ENCODE measurements around the gene CELA1.

DNA sequence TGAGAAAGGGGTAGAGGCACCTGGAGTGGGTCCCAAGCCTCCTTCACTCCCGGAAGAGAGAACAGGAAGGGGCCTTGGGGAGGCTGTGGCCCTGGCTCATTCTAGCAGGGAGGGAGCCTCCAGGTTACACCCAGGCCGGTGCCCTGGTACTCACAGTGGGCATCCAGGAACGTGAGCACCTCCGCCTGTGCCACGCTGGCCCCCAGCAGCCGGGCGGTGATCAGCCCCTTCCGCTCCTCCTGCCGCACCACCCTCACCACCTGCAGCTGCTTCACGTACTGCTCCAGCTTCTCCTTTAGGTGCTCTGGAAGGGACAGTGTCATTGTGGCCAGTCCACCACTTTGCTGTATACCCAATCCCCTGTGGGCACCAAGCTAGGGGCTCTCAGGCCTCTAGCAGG, 18.8 kb upstream of the CELA1 start:
- TF ChIP-seq, protein P1, sequence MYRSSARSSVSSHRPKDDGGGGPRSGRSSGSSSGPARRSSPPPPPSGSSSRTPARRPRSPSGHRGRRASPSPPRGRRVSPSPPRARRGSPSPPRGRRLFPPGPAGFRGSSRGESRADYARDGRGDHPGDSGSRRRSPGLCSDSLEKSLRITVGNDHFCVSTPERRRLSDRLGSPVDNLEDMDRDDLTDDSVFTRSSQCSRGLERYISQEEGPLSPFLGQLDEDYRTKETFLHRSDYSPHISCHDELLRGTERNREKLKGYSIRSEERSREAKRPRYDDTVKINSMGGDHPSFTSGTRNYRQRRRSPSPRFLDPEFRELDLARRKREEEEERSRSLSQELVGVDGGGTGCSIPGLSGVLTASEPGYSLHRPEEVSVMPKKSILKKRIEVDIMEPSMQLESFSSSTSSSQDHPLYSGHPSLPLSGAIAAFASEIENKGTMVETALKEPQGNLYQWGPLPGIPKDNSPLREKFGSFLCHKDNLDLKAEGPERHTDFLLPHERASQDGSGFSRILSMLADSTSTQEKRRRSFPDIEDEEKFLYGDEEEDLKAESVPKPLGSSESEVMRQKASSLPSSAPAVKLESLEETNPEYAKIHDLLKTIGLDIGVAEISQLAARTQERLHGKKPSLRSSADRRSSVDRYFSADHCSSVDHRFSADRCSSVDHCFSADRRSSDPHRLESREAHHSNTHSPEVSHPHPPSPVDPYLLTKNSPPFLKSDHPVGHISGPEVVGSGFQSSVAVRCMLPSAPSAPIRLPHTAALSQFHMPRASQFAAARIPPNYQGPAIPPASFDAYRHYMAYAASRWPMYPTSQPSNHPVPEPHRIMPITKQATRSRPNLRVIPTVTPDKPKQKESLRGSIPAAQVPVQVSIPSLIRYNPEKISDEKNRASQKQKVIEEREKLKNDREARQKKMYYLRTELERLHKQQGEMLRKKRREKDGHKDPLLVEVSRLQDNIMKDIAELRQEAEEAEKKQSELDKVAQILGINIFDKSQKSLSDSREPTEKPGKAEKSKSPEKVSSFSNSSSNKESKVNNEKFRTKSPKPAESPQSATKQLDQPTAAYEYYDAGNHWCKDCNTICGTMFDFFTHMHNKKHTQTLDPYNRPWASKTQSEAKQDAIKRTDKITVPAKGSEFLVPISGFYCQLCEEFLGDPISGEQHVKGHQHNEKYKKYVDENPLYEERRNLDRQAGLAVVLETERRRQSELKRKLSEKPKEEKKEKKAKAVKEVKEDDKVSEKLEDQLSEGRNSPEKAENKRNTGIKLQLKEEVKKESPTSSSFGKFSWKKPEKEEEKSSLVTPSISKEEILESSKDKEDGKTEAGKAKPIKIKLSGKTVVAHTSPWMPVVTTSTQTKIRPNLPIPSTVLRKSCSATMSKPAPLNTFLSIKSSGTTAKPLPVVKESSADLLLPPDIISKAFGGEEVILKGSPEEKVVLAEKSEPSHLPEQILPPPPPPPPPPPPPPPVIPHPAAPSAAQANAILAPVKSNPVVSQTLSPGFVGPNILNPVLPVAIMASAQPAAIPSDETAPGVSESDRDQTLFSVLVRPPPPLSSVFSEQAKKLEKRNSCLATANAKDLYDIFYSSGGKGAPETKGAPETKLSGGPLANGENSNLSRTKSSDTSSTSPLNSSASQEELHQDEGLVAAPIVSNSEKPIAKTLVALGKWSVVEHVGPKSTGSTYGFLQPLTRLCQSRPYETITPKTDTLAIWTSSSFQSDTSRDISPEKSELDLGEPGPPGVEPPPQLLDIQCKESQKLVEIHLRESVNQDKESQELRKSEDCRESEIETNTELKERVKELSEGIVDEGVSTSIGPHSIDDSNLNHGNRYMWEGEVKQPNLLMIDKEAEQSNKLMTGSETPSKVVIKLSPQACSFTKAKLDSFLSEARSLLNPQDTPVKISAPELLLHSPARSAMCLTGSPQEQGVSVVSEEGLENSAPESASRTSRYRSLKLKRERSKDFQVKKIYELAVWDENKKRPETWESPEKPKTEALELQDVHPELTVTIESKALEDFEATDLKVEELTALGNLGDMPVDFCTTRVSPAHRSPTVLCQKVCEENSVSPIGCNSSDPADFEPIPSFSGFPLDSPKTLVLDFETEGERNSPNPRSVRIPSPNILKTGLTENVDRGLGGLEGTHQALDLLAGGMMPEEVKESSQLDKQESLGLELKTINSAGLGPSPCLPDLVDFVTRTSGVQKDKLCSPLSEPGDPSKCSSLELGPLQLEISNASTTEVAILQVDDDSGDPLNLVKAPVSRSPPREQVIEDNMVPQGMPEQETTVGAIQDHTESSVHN (CRISPR knock-in tag; IDR thresholded peaks at IDR 0.05): no peak
- no peak for TF ChIP-seq FOSL1 (CRISPR knock-in tag; IDR thresholded peaks at IDR 0.05; ENCODE audit: borderline replicate concordance)
- TF ChIP-seq, protein P2, sequence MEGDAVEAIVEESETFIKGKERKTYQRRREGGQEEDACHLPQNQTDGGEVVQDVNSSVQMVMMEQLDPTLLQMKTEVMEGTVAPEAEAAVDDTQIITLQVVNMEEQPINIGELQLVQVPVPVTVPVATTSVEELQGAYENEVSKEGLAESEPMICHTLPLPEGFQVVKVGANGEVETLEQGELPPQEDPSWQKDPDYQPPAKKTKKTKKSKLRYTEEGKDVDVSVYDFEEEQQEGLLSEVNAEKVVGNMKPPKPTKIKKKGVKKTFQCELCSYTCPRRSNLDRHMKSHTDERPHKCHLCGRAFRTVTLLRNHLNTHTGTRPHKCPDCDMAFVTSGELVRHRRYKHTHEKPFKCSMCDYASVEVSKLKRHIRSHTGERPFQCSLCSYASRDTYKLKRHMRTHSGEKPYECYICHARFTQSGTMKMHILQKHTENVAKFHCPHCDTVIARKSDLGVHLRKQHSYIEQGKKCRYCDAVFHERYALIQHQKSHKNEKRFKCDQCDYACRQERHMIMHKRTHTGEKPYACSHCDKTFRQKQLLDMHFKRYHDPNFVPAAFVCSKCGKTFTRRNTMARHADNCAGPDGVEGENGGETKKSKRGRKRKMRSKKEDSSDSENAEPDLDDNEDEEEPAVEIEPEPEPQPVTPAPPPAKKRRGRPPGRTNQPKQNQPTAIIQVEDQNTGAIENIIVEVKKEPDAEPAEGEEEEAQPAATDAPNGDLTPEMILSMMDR (CRISPR knock-in tag; IDR thresholded peaks at IDR 0.05): no peak
- TF ChIP-seq ZFP37 (CRISPR knock-in tag; IDR thresholded peaks at IDR 0.05; ENCODE audit: borderline replicate concordance): no peak
- TF ChIP-seq CHD4 (IDR thresholded peaks at IDR 0.05; ENCODE audit: borderline replicate concordance, low read length): no peak
- no peak for TF ChIP-seq ZNF549 (CRISPR knock-in tag; IDR thresholded peaks at IDR 0.05)
- TF ChIP-seq, protein P3, sequence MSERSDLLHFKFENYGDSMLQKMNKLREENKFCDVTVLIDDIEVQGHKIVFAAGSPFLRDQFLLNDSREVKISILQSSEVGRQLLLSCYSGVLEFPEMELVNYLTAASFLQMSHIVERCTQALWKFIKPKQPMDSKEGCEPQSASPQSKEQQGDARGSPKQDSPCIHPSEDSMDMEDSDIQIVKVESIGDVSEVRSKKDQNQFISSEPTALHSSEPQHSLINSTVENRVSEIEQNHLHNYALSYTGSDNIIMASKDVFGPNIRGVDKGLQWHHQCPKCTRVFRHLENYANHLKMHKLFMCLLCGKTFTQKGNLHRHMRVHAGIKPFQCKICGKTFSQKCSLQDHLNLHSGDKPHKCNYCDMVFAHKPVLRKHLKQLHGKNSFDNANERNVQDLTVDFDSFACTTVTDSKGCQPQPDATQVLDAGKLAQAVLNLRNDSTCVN (CRISPR knock-in tag; IDR thresholded peaks at IDR 0.05; ENCODE audit: borderline replicate concordance): no peak
- no peak for TF ChIP-seq PPARG (CRISPR knock-in tag; conservative IDR thresholded peaks at IDR 0.05)
- TF ChIP-seq GLI4 (CRISPR knock-in tag; IDR thresholded peaks at IDR 0.05; ENCODE audit: borderline replicate concordance): no peak
- TF ChIP-seq SP2 (CRISPR knock-in tag; IDR thresholded peaks at IDR 0.05): no peak
- TF ChIP-seq ZNF12 (CRISPR knock-in tag; IDR thresholded peaks at IDR 0.05): no peak
- no peak for TF ChIP-seq ZNF354B (CRISPR knock-in tag; IDR thresholded peaks at IDR 0.05)
- no peak for TF ChIP-seq HDAC1 (CRISPR knock-in tag; IDR thresholded peaks at IDR 0.05)

All from HepG2 (cell line).